Endometrial microvascular endothelial cells (primary cell): Measurements from ENCODE around the gene BCL2L2. TPM values are rescaled to one million over a fixed set of nuclear protein-coding genes. Genes with fewer than 3 reads are reported as not detected.
"Not testable (repeated sequence)": the region's sequence is repeated elsewhere in the genome, so short reads cannot be mapped to it uniquely, and the experiment has no call there.

Experiments
- in situ Hi-C: cut with HindIII; loops from 2 replicates; pipeline ENCODE4 v1.10.0; 2017; ENCODE audit warnings: low sequenced_read_pairs, low pct_unique_long_range_greater_than_20kb; ENCODE audit errors: inconsistent ontology term
- total RNA-seq: library from RNA; depleted of rRNA; stranded (reverse); fragments of >200 nt; gene quantifications from one replicate; pipeline ENCODE4 v1.2.3, GENCODE V29; 2015; ENCODE audit errors: inconsistent ontology term

The BCL2L2 gene, protein sequence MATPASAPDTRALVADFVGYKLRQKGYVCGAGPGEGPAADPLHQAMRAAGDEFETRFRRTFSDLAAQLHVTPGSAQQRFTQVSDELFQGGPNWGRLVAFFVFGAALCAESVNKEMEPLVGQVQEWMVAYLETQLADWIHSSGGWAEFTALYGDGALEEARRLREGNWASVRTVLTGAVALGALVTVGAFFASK
- total RNA-seq, result 13.2 TPM

DNA sequence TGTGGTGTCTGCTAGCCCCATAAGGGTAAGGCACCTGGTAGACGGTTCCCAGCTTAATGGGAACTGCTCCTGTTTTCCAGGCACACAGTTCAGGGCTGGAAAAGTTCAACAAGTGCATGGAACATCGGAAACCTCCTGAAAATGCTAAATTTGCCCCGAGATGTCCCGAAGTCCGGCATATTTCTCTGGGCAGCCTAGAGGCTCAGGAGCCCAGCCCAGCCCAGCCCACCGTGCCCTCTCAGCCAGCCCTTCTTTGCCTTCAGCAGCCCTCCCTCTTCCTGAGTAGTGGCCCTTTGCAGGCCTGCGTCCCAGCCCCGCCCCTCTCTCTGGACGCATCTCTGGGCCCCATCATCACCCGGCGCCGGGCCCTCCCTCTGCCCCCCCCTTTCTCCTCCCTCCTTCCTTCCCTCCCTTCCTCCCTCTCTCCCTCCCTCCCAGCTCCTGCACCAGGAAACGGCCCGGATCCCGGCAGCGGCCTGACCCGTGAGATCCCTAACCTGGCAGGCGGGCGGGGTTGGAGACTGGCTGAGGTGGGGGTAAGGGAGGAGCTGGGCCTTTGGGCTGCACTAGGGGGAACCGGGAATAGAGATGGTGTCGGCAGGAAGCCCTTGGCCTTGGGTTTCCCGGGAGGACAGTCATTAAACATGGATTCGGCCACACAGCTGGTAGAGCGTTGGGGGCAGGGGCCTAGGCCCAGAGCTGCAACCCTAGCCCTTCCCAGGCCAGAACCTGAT is at the start of gene BCL2L2:
TSS of gene BCL2L2 (plus strand) at position 422 of the 734 bp plus-strand sequence. CDS start 935 bp downstream, outside the sequence.
- in situ Hi-C loops, result no loop called here

DNA sequence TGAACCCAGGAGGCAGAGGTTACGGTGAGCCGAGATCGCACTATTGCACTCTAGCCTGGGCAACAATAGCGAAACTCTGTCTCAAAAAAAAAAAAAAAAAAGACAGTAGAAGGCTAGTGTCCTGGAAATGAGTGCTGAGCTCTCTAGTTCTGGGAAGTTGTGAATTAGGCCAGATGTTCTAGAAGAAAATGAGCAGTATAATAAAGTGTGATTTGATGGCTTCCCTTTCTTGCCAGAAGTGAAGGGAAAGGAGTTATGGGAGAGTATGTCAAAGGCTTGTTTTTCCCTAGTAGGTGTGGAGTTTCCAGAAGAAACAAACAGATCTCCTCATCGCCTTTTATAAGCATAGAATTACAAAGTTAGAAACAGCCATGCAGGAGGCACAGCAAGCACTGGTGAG is 48.4 kb upstream of the BCL2L2 start:
- in situ Hi-C loops, result no loop called here

DNA sequence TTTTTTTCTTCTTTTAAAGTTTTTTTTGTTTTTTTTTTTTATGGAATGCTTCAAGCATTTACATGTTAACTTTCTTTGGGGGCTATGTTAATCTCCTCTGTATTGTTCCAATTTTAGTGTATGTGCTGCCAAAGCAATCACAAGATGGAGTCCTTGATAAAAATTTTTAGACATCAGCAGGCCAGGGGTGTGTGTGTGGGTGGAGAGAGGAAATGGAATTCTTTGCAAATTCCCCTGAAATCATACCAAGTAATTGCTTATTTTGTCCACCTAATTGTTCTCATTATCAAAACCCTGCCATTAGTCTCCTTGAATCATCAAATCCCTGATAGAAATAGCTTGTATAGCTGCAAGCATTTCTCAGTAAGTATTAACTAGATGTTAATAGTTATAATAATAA is 47.2 kb upstream of the BCL2L2 start:
- in situ Hi-C loops, result no loop called here

DNA sequence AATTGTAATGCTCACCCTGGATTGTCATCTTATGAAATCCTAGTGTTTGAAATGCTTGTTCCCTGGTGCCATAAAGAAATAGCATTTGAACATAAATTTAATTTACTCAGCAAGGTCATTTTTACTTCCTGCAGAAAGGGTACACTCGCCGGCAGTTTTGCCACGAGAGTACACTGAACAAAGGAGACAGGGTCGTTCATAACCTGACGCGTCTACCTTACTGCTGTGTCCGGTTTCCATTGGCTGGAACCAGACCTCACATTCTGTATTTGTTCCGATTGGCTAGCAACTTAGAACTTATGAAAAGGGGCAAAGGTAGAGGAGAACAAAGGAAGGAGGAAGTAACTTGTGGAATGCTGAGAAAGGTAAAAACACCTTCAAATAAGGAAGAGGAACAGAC is 45.8 kb upstream of the BCL2L2 start:
- in situ Hi-C loops, result not testable (repeated sequence)

DNA sequence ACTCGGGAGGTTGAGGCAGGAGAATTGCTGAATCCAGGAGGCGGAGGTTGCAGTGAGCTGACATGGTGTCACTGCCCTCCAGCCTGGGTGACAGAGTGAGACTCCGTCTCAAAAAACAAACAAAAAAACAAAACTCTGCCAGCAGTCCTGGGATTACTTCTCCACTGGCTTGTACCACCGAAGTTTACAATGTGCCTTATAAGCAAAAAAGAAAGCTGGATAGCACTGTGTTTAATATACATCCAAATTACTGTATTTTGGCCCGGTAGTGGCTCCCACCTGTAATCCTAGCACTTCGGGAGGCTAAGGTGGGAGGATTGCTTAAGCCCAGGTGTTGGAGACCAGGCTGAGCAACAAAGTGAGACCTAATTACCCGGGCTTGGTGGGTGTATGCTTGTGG is 37.4 kb upstream of the BCL2L2 start:
- in situ Hi-C loops, result no loop called here

DNA sequence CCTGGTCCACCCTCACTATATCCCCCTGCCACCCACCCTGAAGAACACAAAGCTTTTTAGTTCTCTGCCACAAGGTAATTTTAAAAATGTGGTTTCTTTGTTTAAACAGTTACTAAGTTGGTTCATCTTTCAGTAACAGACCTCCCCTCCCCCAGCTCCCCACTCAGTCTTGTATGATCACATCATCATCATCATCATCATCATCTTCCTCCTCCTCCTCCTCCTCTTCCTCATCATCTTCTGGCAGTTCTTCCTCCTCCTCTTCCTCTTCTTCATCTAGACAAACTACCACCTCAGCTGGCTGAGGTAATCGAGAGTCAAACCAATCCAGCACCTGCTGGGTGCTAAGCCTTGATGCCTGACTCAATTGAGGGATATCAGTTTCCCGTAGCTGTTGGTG is 31.2 kb upstream of the BCL2L2 start:
- in situ Hi-C loops, result no loop called here

DNA sequence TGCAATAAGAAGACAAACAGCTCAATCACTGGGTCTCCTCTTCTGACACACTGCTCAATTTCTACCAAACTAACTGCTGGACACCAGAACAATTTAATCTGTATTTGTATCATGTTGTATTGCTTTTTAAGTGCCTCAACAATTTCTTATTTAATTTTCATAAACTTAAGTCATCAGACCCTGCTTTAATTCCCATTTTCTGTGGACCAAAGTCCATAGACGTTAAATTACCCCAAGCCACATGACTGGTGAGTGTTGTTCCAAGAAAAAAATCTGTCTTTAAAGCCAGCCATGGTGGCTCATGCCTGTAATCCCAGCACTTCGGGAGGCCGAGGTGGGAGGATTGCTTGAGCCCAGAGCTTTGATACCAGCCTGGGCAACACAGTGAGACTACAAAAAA is 29.4 kb upstream of the BCL2L2 start:
- in situ Hi-C loops, result no loop called here

DNA sequence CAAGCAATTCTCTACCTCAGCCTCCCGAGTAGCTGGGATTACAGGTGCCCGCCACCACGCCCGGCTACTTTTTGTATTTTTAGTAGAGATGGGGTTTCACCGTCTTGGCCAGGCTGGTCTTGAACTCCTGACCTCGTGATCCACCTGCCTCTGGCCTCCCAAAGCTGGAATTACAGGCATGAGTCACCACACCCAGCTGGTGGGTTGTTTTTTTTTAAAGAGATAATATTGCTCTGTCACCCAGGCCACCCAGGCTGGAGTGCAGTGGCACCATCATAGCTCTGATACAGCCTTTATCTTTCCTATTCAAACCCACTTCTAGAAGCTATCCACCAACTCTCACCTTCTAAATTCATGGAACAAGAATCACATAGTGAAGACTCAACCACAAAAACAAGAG is 28.7 kb upstream of the BCL2L2 start:
- in situ Hi-C loops, result not testable (repeated sequence)

DNA sequence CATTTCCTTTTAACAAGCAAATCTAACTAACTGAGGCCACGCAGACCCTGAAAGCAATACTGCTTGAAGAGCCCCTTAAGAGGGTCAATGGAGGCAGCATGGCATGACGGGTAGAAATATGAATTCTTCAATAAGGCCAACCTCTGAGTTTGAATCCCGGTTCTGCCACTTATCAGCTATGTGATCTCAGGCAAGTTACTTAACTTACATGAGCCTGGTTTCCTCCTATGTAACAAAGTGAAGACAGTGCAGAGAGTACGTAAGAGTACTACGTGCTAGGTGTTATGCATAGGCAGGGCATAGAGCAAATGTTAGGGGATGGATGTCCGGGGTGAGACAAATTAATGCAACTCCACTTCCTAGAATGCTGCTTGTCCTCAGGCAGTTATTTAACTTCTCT is 25.4 kb upstream of the BCL2L2 start:
- in situ Hi-C loops, result no loop called here

DNA sequence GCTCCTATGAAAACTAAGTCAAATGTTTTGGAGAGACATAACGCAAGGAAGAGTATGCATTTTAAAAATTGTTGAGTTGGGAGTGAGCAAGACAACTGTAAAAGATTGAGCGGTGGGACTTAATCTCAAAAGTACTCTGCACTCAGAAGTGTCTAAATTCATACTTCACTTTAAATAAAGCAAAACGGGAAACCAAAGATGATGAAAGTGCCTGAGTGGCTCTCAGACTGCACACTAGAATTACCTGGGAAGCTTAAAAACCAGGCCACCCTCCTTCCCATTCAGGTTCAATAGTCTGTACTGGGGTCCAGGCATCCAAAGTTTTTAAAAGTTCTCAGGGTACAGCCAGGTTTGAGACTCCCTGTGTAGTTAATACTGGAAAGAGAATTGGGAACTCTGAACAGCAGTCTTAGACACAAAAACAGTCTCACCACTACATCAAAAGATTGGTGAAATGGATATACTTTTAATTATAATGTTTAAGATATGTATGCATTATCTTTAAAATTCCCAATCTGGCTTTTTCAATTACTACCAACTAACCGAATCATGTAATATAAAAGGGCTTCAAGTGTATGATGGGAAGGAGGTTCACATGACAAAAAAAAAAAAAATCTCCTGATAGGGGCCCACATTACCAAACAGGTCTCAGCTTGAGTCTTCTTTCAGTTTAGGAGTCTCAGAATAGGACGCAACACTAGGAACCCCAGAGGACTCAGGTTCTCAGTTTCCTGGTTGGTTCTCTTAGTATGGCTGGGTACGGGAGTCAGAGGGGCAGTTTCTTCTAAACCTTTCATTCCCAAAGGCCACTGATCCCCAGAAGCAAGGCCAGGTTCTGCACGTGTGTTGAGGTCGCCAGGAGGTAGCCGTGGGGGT is 21.7 kb upstream of the BCL2L2 start:
- in situ Hi-C loops, result no loop called here

DNA sequence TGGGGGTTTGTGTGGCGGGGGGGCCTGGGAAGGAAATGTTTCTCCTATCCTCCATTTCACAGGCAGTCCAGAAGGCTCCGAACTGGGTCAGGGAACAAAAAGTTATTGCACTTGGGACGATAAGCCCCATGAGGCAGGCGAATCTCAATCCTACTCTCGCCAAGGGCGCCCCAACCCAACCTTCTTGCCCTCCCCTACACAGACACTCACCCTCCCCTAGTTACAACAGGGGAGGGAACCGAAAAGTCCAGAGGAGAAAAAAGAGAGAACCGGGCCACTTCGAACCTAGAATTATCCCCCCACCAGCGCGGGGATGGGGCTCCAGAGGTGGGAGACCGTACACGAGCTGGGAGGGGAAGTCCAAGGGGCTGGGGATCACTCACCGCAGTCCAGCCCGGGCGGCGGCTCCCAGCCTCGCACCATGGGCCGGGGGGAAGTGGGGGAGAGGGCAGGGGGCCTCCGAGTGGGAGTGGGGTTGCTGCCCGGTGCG is 21.1 kb upstream of the BCL2L2 start:
- in situ Hi-C loops, result no loop called here

DNA sequence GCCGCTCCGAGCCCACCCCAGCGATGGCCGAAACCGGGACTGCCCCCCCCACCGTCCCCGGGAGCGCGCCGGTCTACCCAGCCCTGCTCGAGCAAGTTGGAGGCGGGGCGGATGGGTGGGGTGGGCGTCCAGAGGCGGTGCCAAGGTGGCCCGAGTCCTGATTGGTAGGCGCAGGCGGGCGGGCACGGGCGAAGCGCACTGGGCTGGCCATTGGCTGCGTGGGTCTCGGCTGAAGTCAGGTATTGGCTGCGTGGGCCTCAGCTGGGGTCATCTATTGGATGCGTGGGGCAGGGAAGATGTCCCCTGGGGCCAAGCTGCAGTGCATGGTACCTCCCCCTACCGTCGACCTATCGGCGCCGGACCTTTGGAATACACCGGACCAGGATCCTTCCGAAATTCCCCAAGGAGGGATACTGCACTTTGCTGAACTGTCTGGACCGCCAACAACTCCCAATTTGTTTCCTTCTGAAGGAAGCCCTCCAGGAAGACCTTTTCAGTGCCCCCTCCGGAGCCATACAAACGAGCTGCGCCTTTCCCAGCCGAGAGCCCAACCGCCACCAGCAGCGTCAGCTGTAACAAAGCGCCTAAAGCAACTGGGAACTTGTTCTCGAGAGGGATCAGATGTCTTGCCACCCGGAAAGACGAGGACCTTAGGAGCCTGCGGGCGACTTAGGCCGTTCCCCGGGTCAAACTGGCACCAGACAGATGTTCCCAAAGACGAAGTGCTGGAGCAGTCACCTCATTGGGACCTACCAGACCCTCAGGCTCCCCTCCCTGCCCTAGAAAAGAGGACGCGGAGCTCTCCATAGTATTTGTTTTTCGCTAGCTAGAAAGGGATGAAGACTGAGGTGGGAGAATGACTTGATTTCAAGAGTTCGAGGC is 20.4 kb upstream of the BCL2L2 start, which contains the start of gene HOMEZ:
TSS of gene HOMEZ (minus strand) at position 113 of the 882 bp plus-strand sequence. CDS start 180 bp downstream, outside the sequence.
- in situ Hi-C loops, result no loop called here

DNA sequence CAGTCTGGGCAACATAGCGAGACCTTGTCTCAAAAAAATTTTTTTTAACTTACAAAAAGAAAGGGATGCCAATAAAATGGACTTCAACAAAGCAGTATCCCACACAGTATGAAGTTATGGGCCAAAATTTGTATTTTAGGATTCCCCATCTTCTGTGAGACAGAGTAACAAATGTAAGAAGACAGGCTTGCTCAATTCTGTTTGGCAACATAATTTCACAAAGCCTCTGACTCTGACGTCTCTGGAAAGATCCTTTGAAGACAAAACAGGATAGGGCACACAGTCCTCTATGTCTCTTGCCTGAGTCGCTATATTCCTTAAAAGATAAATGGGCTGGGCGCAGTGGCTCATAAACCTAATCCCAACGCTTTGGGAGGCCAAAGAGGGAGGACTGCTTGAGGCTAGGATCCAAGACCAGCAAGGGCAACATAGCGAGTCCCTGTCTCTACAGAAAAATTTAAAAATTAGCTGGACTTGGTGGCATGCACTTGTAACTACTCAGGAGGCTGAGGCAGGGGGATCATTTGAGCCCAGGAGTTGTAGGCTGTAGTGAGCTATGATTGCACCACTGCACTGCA is 19.6 kb upstream of the BCL2L2 start:
- in situ Hi-C loops, result no loop called here

DNA sequence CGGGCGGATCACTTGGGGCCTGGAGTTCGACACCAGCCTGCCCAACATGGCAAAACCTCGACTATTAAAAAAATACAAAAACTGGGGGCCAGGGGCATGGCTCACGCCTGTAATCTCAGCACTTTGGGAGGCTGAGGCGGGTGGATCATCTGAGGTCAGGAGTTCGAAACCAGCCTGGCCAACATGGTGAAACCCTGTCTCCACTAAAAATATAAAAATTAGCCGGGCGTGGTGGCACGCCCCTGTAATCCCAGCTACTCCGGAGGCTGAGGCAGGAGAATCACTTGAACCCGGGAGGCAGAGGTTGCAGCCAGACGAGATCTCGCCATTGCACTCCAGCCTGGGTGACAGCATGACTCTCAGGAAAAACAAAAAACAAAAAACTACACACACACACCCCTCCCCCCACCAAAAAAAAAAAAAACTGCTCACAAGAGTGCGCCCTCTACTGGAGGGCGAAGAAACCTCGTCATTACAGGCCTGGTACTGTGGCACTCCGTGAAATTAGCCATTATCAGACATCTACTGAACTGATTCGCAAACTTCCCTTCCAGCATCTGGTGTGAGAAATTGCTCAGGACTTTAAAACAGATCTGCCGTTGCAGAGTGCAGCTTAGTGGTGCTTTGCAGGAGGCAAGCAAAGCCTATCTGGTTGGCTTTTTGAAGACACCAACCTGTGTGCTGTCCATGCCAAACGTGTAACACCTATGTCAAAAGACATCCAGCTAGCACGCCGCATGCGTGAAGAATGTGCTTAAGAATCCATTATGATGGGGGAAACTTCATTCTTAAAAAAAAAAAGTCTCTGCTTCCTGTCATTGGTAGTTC is 11.7 kb upstream of the BCL2L2 start:
- in situ Hi-C loops, result no loop called here

DNA sequence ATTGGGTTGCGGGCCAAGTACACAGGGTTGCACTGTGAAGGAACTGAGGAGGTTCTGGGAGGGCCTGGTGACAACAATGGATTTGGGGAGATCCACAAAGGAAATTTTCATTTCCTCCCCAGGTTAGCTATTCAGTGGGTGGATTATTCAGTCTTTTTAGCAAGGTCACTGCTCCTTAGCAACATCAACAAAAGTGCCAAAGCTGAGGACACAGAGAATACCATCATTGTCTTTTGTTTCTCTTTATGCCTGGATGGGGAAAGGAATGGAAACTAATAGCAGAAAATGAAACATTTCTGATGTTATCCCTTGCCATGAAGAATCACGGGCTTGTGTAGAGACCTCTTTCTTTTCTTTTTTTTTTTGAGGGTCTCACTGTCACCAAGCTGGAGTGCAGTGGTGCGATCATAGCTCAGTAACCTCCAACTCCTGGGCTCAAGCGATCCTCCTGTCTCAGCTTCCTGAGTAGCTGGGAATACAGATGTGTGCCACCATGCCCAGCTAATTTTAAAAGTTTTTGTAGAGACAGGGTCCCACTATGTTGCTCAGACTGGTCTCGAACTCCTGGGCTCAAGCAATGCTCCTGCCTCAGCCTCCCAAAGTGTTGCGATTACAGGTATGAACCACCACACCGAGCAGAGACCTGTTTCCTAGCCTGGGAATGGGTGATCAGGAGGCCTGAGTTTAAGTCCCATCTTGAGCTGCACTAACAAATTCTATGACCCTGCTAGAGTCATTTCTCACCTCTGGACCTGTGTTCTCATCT is 10.4 kb upstream of the BCL2L2 start:
- in situ Hi-C loops, result no loop called here

DNA sequence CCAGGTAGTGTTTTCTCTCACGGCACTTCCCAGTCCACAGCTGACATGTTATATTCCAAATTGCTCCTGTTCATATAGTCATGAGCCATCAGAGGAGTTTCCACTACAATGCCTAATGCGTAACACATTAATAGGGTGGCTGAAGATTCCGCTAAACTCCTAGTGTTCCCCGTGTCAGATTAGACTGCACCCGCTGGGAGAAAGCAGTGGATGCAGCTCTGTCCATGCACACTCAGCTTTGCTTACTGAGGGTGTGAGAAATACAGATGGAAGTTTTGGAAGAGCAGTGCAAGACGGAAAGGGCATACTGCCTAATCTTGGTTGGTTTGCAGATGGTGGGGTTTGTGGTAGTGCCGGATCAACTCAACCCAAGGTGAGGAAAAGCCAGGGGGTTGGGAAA is 9.5 kb upstream of the BCL2L2 start:
- in situ Hi-C loops, result no loop called here
